PFSK-1 (cell line): ENCODE results near the gene TRIM61.

Experiments
- FOXP2 ChIP-seq: optimal IDR thresholded peaks from 2 replicates; pipeline ENCODE3; 2011; ENCODE audit warnings: borderline replicate concordance, control low read depth, inconsistent platforms; ENCODE audit not compliant: insufficient read depth; ENCODE audit errors: extremely low read length, extremely low read depth
- POLR2AphosphoS5 ChIP-seq: IDR thresholded peaks from 2 replicates; pipeline ENCODE4 v1.6.1; 2012; ENCODE audit warnings: low read depth, mild to moderate bottlenecking, control low read depth, low read length, moderate library complexity
- SIN3A ChIP-seq: IDR thresholded peaks from 2 replicates; pipeline ENCODE4 v1.6.1; 2012; ENCODE audit warnings: mild to moderate bottlenecking, low read length, moderate library complexity, borderline replicate concordance; ENCODE audit not compliant: insufficient read depth
- TAF1 ChIP-seq: IDR thresholded peaks from 2 replicates; pipeline ENCODE4 v1.6.1; 2012; ENCODE audit warnings: low read length, control low read depth, borderline replicate concordance; ENCODE audit not compliant: insufficient read depth
- TF ChIP-seq, protein P1 (sequence below), 2 experiments: IDR thresholded peaks; 2 replicates each; pipeline versions ENCODE4 v1.6.1 to v1.8.0; 2011 to 2012; ENCODE audit warnings: low read depth in 2 of 2, low read length in 2 of 2, control low read depth in 1 of 2, inconsistent platforms in 1 of 2, mild to moderate bottlenecking in 1 of 2, moderate library complexity in 1 of 2; ENCODE audit not compliant: insufficient read depth in 1 of 2

Gene TRIM61

DNA sequence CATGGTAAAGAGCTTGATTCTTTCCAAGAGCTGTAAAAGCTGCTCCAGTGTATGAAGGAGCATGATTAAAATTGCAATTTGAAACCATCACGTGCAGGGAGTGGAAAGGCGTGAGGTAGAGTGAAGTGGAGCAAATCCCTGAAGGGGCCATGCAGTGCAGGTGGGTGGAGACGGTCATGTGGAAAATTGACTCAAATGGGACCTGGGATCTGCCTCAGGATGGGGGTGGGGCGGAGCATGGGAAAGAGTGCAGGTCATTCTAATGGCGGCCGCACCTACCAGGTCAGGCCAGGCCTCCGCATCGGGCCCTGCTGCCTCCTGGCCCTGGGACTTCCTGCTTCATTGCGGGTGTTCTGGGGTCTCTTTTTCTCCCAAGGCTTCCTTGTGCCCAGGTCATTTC is 29.0 kb upstream of the TRIM61 start:
- TF ChIP-seq FOXP2 (no peak), POLR2AphosphoS5 (no peak), TAF1 (no peak), SIN3A (no peak)
- TF ChIP-seq, protein P1, sequence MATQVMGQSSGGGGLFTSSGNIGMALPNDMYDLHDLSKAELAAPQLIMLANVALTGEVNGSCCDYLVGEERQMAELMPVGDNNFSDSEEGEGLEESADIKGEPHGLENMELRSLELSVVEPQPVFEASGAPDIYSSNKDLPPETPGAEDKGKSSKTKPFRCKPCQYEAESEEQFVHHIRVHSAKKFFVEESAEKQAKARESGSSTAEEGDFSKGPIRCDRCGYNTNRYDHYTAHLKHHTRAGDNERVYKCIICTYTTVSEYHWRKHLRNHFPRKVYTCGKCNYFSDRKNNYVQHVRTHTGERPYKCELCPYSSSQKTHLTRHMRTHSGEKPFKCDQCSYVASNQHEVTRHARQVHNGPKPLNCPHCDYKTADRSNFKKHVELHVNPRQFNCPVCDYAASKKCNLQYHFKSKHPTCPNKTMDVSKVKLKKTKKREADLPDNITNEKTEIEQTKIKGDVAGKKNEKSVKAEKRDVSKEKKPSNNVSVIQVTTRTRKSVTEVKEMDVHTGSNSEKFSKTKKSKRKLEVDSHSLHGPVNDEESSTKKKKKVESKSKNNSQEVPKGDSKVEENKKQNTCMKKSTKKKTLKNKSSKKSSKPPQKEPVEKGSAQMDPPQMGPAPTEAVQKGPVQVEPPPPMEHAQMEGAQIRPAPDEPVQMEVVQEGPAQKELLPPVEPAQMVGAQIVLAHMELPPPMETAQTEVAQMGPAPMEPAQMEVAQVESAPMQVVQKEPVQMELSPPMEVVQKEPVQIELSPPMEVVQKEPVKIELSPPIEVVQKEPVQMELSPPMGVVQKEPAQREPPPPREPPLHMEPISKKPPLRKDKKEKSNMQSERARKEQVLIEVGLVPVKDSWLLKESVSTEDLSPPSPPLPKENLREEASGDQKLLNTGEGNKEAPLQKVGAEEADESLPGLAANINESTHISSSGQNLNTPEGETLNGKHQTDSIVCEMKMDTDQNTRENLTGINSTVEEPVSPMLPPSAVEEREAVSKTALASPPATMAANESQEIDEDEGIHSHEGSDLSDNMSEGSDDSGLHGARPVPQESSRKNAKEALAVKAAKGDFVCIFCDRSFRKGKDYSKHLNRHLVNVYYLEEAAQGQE (IDR thresholded peaks at IDR 0.05; ENCODE audit: insufficient read depth in 1 of 2, low read depth in 2 of 2, low read length in 2 of 2), result no peak

DNA sequence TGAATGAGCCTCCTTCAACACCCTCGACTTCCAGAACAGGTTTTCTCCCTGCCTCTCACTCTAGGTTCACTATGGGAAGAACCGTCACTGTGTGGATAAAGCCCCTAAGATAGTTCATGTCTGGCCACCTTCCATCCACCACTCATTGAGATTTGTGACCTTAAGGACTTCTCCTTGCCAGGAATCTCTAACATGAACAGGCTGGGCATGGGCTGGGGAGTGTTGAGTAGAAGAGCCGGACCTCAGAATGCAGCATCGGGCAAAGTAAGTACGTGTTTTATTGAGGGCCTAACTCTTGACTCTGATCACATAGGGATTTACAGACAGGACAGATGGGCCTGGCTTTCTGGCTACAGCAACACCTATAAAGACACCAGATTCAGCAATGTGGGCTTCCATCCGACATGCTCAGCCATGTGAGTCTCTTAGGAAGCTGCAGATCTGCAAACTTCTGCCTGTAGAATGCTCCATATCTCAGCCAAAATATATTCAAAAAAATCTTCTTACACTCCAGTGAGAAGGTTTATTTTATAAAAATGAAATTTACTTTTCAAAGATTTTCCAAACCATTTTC is 28.0 kb upstream of the TRIM61 start:
- TF ChIP-seq TAF1 (no peak), POLR2AphosphoS5 (no peak), SIN3A (no peak), FOXP2 (no peak)
- TF ChIP-seq, protein P1 (IDR thresholded peaks at IDR 0.05; ENCODE audit: insufficient read depth in 1 of 2, low read depth in 2 of 2, low read length in 2 of 2), result no peak

DNA sequence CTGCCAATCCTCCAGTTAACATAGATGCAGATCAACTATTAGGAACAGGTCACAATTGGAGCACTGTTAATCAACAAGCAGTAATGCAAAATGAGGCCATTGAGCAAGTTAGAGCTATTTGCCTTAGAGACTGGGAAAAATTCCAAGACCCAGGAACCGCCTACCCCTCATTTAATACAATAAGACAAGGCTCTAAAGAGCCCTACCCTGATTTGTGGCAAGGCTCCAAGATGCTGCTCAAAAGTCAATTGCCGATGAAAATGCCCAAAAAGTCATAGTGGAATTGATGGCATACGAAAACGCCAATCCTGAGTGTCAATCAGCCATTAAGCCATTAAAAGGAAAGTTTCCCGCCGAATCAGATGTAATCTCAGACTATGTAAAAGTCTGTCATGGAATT is 20.5 kb upstream of the TRIM61 start:
- TF ChIP-seq POLR2AphosphoS5 (no peak), FOXP2 (no peak), TAF1 (no peak), SIN3A (no peak)
- TF ChIP-seq, protein P1 (IDR thresholded peaks at IDR 0.05; ENCODE audit: insufficient read depth in 1 of 2, low read depth in 2 of 2, low read length in 2 of 2), result no peak

DNA sequence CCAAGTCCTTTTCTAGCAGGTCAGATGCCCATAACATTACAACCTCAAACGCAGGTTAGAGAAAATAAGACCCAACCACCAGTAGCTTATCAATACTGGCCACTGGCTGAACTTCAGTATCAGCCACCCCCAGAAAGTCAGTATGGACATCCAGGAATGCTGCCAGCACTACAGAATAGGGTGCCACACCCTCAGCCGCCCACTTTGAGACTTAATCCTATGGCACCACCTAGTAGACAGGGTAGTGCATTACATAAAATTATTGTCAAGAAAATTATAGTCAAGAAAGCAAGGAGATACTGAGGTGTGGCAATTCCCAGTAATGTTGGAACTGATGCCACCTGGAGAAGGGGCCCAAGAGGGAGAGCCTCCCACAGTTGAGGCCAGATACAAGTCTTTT is 19.9 kb upstream of the TRIM61 start:
- TF ChIP-seq, protein P1 (IDR thresholded peaks at IDR 0.05; ENCODE audit: insufficient read depth in 1 of 2, low read depth in 2 of 2, low read length in 2 of 2), result no peak
- TF ChIP-seq FOXP2 (no peak), TAF1 (no peak), POLR2AphosphoS5 (no peak), SIN3A (no peak)
